Epithelial cell of proximal tubule (primary cell): ENCODE data around the gene PPA2. TPM values are rescaled to one million over a fixed set of nuclear protein-coding genes. Genes with fewer than 3 reads are reported as not detected.
"Not testable (repeated sequence)": the region's sequence is repeated elsewhere in the genome, so short reads cannot be mapped to it uniquely, and the experiment has no call there.

Source experiments
- DNase-seq: peaks from one replicate; pipeline ENCODE4 v3.0.0-alpha.2; 2011; ENCODE audit warnings: low read depth
- H3K4me3 ChIP-seq: 2 replicates; pipeline ENCODE4 v1.5.1; 2011; ENCODE audit warnings: low read depth, mild to moderate bottlenecking, low read length
- total RNA-seq: library from RNA; depleted of rRNA; stranded (reverse); fragments of >200 nt; gene quantifications from 2 replicates; pipeline ENCODE4 v1.2.3, GENCODE V29; 2015
- TF ChIP-seq, protein P1 (sequence below): conservative IDR thresholded peaks from 2 replicates; pipeline ENCODE4 v1.5.1; 2012; ENCODE audit warnings: low read depth, mild to moderate bottlenecking, low read length

PPA2 gene
- total RNA-seq, 1 donor from 2014 or later = 156 TPM

DNA sequence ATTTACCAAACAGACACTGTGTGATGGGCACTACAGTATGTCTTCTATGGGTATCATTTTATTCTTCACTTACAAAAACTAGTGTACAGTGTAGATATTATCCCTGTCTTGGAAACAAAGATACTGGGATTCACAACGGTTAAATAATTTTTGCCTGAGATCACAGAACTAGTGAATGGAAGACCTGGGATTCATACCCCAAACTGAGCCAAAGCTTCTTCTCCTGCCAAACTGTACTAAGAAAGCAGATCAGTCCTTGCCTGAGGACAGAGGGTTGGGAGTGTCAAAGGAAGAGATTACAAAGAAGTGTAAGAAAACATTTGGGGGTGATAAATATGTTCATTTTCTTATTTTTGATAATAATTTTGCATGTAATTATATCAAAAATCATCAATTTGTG is 43.1 kb downstream of the PPA2 start:
- TF ChIP-seq, protein P1, sequence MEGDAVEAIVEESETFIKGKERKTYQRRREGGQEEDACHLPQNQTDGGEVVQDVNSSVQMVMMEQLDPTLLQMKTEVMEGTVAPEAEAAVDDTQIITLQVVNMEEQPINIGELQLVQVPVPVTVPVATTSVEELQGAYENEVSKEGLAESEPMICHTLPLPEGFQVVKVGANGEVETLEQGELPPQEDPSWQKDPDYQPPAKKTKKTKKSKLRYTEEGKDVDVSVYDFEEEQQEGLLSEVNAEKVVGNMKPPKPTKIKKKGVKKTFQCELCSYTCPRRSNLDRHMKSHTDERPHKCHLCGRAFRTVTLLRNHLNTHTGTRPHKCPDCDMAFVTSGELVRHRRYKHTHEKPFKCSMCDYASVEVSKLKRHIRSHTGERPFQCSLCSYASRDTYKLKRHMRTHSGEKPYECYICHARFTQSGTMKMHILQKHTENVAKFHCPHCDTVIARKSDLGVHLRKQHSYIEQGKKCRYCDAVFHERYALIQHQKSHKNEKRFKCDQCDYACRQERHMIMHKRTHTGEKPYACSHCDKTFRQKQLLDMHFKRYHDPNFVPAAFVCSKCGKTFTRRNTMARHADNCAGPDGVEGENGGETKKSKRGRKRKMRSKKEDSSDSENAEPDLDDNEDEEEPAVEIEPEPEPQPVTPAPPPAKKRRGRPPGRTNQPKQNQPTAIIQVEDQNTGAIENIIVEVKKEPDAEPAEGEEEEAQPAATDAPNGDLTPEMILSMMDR = no peak
- H3K4me3 ChIP-seq = no peak overlapping the region
- no peak for DNase-seq

DNA sequence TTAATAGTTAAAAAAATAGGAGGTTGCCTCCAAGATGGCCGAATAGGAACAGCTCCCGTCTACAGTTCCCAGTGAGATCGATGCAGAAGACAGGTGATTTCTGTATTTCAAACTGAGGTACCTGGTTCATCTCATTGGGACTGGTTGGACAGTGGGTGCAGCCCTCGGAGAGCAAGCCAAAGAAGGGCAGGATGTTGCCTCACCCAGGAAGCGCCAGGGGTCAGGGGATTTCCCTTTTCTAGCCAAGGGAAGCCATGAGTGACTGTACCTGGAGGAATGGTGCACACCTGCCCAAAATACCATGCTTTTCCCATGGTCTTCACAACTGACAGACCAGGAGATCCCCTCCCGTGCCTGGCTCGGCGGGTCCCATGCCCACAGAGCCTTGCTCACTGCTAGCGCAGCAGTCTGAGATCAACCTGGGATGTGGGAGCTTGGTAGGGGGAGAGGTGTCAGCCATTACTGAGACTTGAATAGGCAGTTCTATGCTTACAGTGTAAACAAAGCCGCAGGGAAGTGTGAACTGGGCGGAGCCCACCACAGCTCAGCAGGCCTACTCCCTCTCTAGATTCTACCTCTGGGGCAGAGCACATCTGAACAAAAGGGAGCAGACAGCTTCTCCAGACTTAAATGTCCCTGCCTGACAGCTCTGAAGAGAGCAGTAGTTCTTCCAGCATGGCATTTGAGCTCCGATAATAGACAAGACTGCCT is 47.5 kb downstream of the PPA2 start:
- DNase-seq = no peak
- H3K4me3 ChIP-seq = no peak overlapping the region

DNA sequence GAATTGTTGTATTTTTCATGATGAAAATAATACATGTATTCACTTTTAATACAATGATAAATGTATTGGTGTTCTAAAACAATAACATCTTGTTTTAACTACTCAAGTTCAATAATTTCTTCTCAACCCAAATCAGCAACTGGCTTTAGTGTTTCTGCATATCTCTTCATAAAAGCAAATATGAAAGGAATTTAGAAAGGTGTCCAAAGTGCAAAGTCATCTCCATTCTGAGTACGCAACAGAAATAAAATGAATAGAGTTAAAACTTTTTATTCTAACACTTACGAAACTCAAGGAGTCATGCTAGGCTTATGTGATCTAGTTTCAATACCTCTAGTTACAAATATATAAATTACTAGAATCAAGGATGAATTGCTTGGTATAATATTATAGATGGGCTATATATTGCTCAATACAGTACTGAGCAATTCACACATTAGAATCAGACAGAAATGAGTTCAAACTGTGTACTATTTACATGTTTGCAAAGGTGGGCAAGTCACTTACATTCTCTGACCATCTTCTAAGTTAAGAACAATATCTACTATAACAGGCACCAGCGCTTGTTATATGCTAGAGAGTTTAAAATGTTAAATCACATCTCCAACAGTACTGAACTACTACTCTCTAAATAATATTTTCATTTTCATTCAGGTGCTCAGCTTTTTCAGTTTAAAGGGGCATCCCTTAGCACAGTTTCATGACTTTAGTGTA is 51.5 kb downstream of the PPA2 start:
- DNase-seq = no peak
- H3K4me3 ChIP-seq = no peak overlapping the region
- TF ChIP-seq, protein P1 = no peak

More for the DNA sequence above, 47.5 kb downstream of the PPA2 start:
- TF ChIP-seq, protein P1 = no peak

DNA sequence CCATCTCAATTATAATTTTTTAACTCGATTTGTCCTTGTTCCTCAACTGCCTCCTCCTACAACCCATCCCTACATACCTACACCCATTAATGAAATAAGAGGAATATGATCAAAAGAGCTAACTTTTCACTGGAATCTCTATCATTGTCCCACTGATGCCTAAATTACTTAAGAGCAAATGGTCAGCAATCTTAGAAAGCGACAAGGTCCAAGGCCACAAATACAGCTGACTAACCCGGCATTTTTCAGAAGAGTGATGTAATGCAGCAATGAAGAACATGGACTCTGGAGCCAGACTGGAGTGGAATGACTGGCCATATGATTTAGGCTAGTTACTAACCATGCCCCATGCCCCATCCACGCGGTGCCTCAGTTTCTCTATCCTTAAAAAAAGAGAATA is 56.2 kb downstream of the PPA2 start:
- DNase-seq = peak; percentile 13
- H3K4me3 ChIP-seq = no peak overlapping the region
- TF ChIP-seq, protein P1 = no peak

DNA sequence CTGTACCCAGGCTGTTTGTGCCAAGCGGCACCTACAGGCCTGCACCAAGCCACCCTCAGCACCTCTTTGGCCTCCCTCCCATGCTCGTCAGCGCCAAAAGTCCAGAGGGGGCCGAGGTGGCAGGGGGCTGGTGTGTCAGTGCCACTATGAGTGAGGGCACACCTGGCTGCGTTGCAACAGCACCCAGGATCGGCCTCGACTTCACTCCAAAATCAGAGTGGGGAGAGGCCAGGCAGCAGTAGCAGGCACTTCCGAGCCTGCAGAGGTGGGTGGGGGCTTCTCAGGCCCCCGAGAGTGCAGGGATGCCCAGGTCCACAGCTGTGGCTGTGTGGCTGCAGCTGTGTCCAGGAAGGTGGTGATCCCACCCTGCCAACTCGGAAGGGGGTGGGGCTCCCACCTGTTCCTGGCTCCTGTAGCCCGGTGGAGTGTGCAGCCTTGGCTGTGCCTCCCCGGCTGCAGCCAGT is 58.5 kb downstream of the PPA2 start:
- TF ChIP-seq, protein P1 = no peak
- no peak for DNase-seq
- H3K4me3 ChIP-seq = no peak overlapping the region

DNA sequence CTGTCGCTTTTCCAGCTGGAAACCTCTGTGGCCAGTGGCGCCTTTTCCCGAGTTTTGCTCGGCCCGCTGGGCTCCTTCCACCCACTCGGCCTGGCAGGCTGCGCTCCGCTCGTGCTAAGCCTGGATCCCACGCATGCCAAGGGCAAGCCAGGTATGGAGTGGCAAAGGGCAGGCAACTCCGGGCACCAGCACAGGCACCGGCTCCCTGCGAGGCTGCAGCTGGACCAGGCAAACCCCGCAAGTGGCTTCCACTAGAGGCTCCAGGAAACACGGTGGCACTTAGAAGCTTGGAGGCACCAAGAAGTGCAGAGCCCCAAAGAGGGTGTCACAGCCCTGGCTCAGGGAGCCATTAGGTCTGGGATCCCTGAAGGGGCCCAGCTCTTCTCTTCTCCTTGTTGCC is 59.5 kb downstream of the PPA2 start:
- no peak for DNase-seq
- TF ChIP-seq, protein P1 = no peak
- no peak overlapping the region for H3K4me3 ChIP-seq

DNA sequence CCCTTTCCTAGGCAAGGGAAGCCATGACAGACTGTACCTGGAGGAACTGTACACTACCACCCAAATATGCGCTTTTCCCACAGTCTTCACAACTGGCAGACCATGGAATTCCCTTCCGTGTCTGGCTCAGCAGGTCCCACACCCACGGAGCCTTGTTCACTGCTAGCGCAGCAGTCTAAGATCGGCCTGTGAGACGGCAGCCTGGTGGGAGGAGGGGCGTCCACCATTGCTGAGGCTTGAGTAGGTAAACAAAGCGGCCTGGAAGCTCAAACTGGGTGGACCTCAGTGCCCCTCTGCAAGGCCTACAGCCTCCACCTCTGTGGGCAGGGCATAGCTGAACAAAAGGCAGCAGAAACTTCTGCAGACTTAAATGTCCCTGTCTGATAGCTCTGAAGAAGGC is 64.7 kb downstream of the PPA2 start:
- DNase-seq, H3K4me3 ChIP-seq: not testable (repeated sequence)
